K562 (cell line): ENCODE data around the gene KDF1. TPM values are rescaled to one million over a fixed set of nuclear protein-coding genes. Genes with fewer than 3 reads are reported as not detected.

Experiments used
- ATF2 ChIP-seq: sonication (generic); formaldehyde crosslinking; IDR thresholded peaks from 2 replicates; pipeline ENCODE4 v1.8.1; 2022; ENCODE audit warnings: missing genetic modification reagents
- BHLHE40 ChIP-seq: IDR thresholded peaks from 2 replicates; pipeline ENCODE4 v1.6.1; 2011; ENCODE audit warnings: low read length, improper control_type of control experiment
- CSDE1 ChIP-seq, 2 experiments: fragments of 450-650 bp; IDR thresholded peaks; 2 replicates each; pipeline ENCODE4 v1.6.1; 2016; ENCODE audit warnings: mild to moderate bottlenecking in 1 of 2
- ETS1 ChIP-seq: conservative IDR thresholded peaks from 2 replicates; pipeline ENCODE4 v1.6.1; 2011; ENCODE audit warnings: low read depth, mild to moderate bottlenecking, low read length; ENCODE audit not compliant: control insufficient read depth
- FOXP4 ChIP-seq: sonication (generic); formaldehyde crosslinking; IDR thresholded peaks from 2 replicates; pipeline ENCODE4 v1.8.0; 2022; ENCODE audit warnings: mild to moderate bottlenecking, missing genetic modification reagents, borderline replicate concordance
- GATAD2A ChIP-seq: fragments of 450-650 bp; IDR thresholded peaks from 2 replicates; pipeline ENCODE4 v1.6.1; 2017
- HIVEP1 ChIP-seq: fragments of 250-450 bp; sonication (Bioruptor Pico); IDR thresholded peaks from 2 replicates; pipeline ENCODE4 v1.4.0; 2020; ENCODE audit warnings: mild to moderate bottlenecking
- KAT8 ChIP-seq: fragments of 450-650 bp; IDR thresholded peaks from 2 replicates; pipeline ENCODE4 v1.6.1; 2016; ENCODE audit warnings: low read depth, mild to moderate bottlenecking
- KLF16 ChIP-seq: IDR thresholded peaks from 2 replicates; pipeline ENCODE4 v1.6.1; 2016; ENCODE audit warnings: antibody characterized with exemption
- PCBP2 ChIP-seq: fragments of 200-400 bp; formaldehyde crosslinking; IDR thresholded peaks from 2 replicates; pipeline ENCODE4 v1.6.1; 2018; ENCODE audit warnings: low read length, low read depth, mild to moderate bottlenecking, moderate library complexity; ENCODE audit not compliant: poor library complexity, severe bottlenecking
- PHB2 ChIP-seq: fragments of 450-650 bp; IDR thresholded peaks from 2 replicates; pipeline ENCODE4 v1.6.1; 2017; ENCODE audit warnings: low read depth
- PURB ChIP-seq: sonication (generic); formaldehyde crosslinking; IDR thresholded peaks from 2 replicates; pipeline ENCODE4 v1.9.0; 2021; ENCODE audit warnings: low read depth, mild to moderate bottlenecking, missing genetic modification reagents
- RNF2 ChIP-seq: sonication (generic); IDR thresholded peaks from 2 replicates; pipeline ENCODE4 v1.6.1; 2016
- SRSF3 ChIP-seq: fragments of 200-400 bp; formaldehyde crosslinking; IDR thresholded peaks from 2 replicates; pipeline ENCODE4 v1.6.1; 2016; ENCODE audit warnings: mild to moderate bottlenecking, low read length, moderate library complexity; ENCODE audit not compliant: insufficient read depth
- TBP ChIP-seq: optimal IDR thresholded peaks from 2 replicates; pipeline ENCODE3; 2011; ENCODE audit warnings: low read depth, low read length, improper control_type of control experiment
- ZBTB26 ChIP-seq: fragments of 450-650 bp; formaldehyde crosslinking; IDR thresholded peaks from 2 replicates; pipeline ENCODE4 v1.4.0; 2022; ENCODE audit warnings: missing genetic modification characterization
- ZBTB34 ChIP-seq: fragments of 250-450 bp; sonication (Bioruptor Pico); IDR thresholded peaks from 2 replicates; pipeline ENCODE4 v1.8.0; 2021; ENCODE audit warnings: mild to moderate bottlenecking, moderate library complexity
- ZFP91 ChIP-seq: sonication (generic); formaldehyde crosslinking; IDR thresholded peaks from 2 replicates; pipeline ENCODE4 v1.8.0; 2022; ENCODE audit warnings: mild to moderate bottlenecking, missing genetic modification reagents
- ZFX ChIP-seq: sonication (generic); formaldehyde crosslinking; IDR thresholded peaks from 2 replicates; pipeline ENCODE4 v1.8.0; 2022; ENCODE audit warnings: mild to moderate bottlenecking, missing genetic modification reagents, moderate library complexity
- polyA plus RNA-seq, 8 experiments: library from polyadenylated mRNA; depleted of rRNA in 4 of 8; stranded (reverse) in 5 of 8; unstranded in 3 of 8; fragments of >200 nt; fragmentation: Nextera tagmentation in 2 of 8; fragmentation: Illumina TruSeq in 1 of 8; extraction: Ambion mirVana in 2 of 8; extraction: Trizol in 1 of 8; gene quantifications; 2 replicates each; pipeline versions ENCODE4 v1.2.1 to v1.2.3, GENCODE V29; 2011 to 2014; ENCODE audit warnings: inconsistent platforms in 1 of 8, missing spikeins in 1 of 8
- total RNA-seq, 7 experiments: library from RNA; depleted of rRNA in 6 of 7; stranded (reverse); fragments of >200 nt in 6 of 7; fragmentation: Illumina TruSeq in 2 of 7; extraction: Trizol in 2 of 7; gene quantifications; 2 replicates each; pipeline versions ENCODE4 v1.2.1 to v1.2.3, GENCODE V29; 2011 to 2021; ENCODE audit warnings: low replicate concordance in 1 of 7

KDF1 gene
- total and polyA plus RNA-seq, 9 of the 15 experiments (the other 6 are each of a cell fraction or from before 2014, with no cell fraction given): 0.38 to 1.9 (median 0.83) TPM

GRCh38 chr1:26959722-26960624 is at the start of gene KDF1 (continued):
- TF ChIP-seq ETS1: peak; percentile 49; the same call in 1 of the 2 replicates
- peak; percentile 74 for TF ChIP-seq ZFX (CRISPR knock-in tag)
- TF ChIP-seq BHLHE40: peak; percentile 56
- no peak for TF ChIP-seq TBP
- TF ChIP-seq ZBTB26 (CRISPR knock-in tag): no peak
- no peak for TF ChIP-seq RNF2
- TF ChIP-seq CSDE1 (IDR thresholded peaks at IDR 0.05): no peak
- TF ChIP-seq GATAD2A: no peak
- no peak for TF ChIP-seq PURB
- TF ChIP-seq SRSF3: 0 out of 2 replicates have a peak, but pooled peaks have one; percentile 49
- TF ChIP-seq ZBTB34: no peak
- TF ChIP-seq HIVEP1: no peak
- TF ChIP-seq KAT8: no peak
- no peak for TF ChIP-seq PHB2
- TF ChIP-seq KLF16: no peak
- no peak for TF ChIP-seq FOXP4 (CRISPR knock-in tag)
- peak; percentile 29; the same call in 1 of the 2 replicates for TF ChIP-seq ZFP91 (CRISPR knock-in tag)
- no peak for TF ChIP-seq PCBP2
- no peak for TF ChIP-seq ATF2 (CRISPR knock-in tag)
